HepG2 (cell line): ENCODE data around the gene FAM217B. TPM values are rescaled to one million over a fixed set of nuclear protein-coding genes. Genes with fewer than 3 reads are reported as not detected.

Experiments used
- KLF9 ChIP-seq: IDR thresholded peaks from 2 replicates; pipeline ENCODE4 v1.6.1; 2016; ENCODE audit warnings: low read depth
- MYNN ChIP-seq: sonication (generic); formaldehyde crosslinking; IDR thresholded peaks from 2 replicates; pipeline ENCODE4 v1.4.0; 2020; ENCODE audit warnings: mild to moderate bottlenecking, low read depth, missing genetic modification reagents
- YEATS4 ChIP-seq: sonication (generic); formaldehyde crosslinking; IDR thresholded peaks from 2 replicates; pipeline ENCODE4 v1.4.0; 2020; ENCODE audit warnings: missing genetic modification reagents, borderline replicate concordance
- ZBTB7A ChIP-seq: sonication (generic); formaldehyde crosslinking; IDR thresholded peaks from 2 replicates; pipeline ENCODE4 v1.8.0; 2022; ENCODE audit warnings: mild to moderate bottlenecking, missing genetic modification reagents
- ZKSCAN5 ChIP-seq: sonication (generic); formaldehyde crosslinking; IDR thresholded peaks from 2 replicates; pipeline ENCODE4 v1.5.1; 2020; ENCODE audit warnings: mild to moderate bottlenecking, missing genetic modification reagents
- ZNF143 ChIP-seq: sonication (generic); formaldehyde crosslinking; IDR thresholded peaks from 2 replicates; pipeline ENCODE4 v1.4.0; 2020; ENCODE audit warnings: missing genetic modification reagents
- ZNF331 ChIP-seq: sonication (generic); formaldehyde crosslinking; IDR thresholded peaks from 2 replicates; pipeline ENCODE4 v1.4.0; 2020; ENCODE audit warnings: missing genetic modification reagents
- ZNF446 ChIP-seq: sonication (generic); formaldehyde crosslinking; IDR thresholded peaks from 2 replicates; pipeline ENCODE4 v1.5.0; 2020; ENCODE audit warnings: mild to moderate bottlenecking, missing genetic modification reagents
- ZNF543 ChIP-seq: sonication (generic); formaldehyde crosslinking; IDR thresholded peaks from 2 replicates; pipeline ENCODE4 v1.4.0; 2020; ENCODE audit warnings: mild to moderate bottlenecking, missing genetic modification reagents
- ZNF720 ChIP-seq: sonication (generic); formaldehyde crosslinking; IDR thresholded peaks from 2 replicates; pipeline ENCODE4 v1.4.0; 2020; ENCODE audit warnings: missing genetic modification reagents
- polyA plus RNA-seq, 8 experiments: library from polyadenylated mRNA; depleted of rRNA in 3 of 8; stranded (reverse) in 7 of 8; unstranded in 1 of 8; fragments of >200 nt; fragmentation: Illumina TruSeq in 4 of 8; extraction: Trizol in 4 of 8; gene quantifications; 2 replicates each; pipeline versions ENCODE4 v1.2.1 to v1.2.3, GENCODE V29; 2011 to 2016; ENCODE audit warnings: low read depth in 4 of 8, missing spikeins in 1 of 8, mixed read lengths in 1 of 8; ENCODE audit not compliant: insufficient read depth in 1 of 8
- total RNA-seq, 5 experiments: library from RNA; depleted of rRNA; stranded (reverse); fragments of >200 nt; fragmentation: Illumina TruSeq; extraction: Trizol; gene quantifications; 2 replicates each; pipeline ENCODE4 v1.2.3, GENCODE V29; 2016; ENCODE audit warnings: low read depth in 1 of 5
- TF ChIP-seq, protein P1 (sequence below), 2 experiments: sonication (generic) in 1 of 2; formaldehyde crosslinking in 1 of 2; IDR thresholded peaks; 2 replicates each; pipeline versions ENCODE4 v1.4.0 to v1.6.1; 2018 to 2020; ENCODE audit warnings: missing genetic modification reagents in 2 of 2, borderline replicate concordance in 1 of 2, low read depth in 1 of 2, mild to moderate bottlenecking in 1 of 2, missing biosample characterization in 1 of 2
- TF ChIP-seq, protein P2 (sequence below): IDR thresholded peaks from 2 replicates; pipeline ENCODE4 v1.6.1; 2016; ENCODE audit warnings: missing genetic modification reagents, missing compliant biosample characterization
- TF ChIP-seq, protein P3 (sequence below), 2 experiments: fragments of 450-650 bp in 1 of 2; sonication (generic) in 1 of 2; formaldehyde crosslinking; IDR thresholded peaks; 2 replicates each; pipeline versions ENCODE4 v1.5.0 to v1.8.0; 2020 to 2022; ENCODE audit warnings: mild to moderate bottlenecking in 1 of 2, missing genetic modification reagents in 1 of 2
- TF ChIP-seq, protein P4 (sequence below): sonication (generic); formaldehyde crosslinking; IDR thresholded peaks from 2 replicates; pipeline ENCODE4 v1.5.0; 2020; ENCODE audit warnings: mild to moderate bottlenecking, missing genetic modification reagents, borderline replicate concordance
- TF ChIP-seq, protein P5 (sequence below): sonication (generic); formaldehyde crosslinking; IDR thresholded peaks from 2 replicates; pipeline ENCODE4 v1.4.0; 2020; ENCODE audit warnings: missing genetic modification reagents
- TF ChIP-seq, protein P6 (sequence below): sonication (generic); formaldehyde crosslinking; IDR thresholded peaks from 2 replicates; pipeline ENCODE4 v1.5.0; 2020; ENCODE audit warnings: missing genetic modification reagents
- TF ChIP-seq, protein P7 (sequence below): sonication (generic); formaldehyde crosslinking; IDR thresholded peaks from 2 replicates; pipeline ENCODE4 v1.8.1; 2023; ENCODE audit warnings: missing genetic modification reagents, mild to moderate bottlenecking, borderline replicate concordance

FAM217B gene
- total and polyA plus RNA-seq, 2 of the 13 experiments (the other 11 are each of a cell fraction or from before 2014, with no cell fraction given) = 11.1 to 14.3 TPM

DNA sequence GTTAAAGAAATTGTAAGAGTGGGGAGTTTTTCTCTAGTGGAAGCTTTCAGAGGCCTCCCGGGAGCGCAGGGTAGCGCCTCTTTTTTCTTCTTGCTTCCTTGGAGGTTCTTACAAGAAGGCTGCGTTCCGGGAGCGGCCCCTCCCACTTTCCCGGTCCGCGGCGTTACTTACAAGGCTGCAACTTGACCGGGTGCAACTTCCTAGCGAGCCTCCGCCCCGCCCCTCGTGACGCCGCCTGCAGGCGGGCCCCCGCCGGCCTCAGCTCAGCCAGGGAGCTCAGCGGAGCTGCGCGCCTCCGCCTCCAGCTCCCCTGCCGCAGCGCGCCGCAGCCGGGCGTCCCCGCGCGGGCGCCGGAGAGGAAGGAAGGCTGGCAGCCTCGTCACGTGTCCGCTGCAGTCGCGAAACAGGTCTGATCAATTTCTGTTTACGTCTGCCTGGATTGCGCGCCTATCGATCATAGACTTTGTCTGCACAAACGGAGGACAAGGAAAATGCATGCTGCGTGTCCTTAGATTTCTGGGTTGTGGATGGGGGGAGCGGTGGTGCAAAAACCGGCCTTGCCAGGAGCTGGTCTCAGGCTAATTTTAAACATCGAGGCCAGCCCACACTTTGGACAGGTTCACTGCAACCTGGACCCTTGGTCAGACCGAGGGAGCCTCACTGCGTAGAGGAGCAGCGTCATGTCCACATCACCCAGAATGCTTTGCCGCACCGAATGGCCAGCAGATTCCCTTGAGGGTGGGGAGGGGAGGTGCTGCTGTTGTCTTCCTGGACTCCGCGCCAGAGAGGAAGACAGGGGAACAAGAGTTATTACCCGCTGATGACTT lies at the start of gene FAM217B, which contains the start of gene PPP1R3D (continued):
- TF ChIP-seq, protein P1, sequence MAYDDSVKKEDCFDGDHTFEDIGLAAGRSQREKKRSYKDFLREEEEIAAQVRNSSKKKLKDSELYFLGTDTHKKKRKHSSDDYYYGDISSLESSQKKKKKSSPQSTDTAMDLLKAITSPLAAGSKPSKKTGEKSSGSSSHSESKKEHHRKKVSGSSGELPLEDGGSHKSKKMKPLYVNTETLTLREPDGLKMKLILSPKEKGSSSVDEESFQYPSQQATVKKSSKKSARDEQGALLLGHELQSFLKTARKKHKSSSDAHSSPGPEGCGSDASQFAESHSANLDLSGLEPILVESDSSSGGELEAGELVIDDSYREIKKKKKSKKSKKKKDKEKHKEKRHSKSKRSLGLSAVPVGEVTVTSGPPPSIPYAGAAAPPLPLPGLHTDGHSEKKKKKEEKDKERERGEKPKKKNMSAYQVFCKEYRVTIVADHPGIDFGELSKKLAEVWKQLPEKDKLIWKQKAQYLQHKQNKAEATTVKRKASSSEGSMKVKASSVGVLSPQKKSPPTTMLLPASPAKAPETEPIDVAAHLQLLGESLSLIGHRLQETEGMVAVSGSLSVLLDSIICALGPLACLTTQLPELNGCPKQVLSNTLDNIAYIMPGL (CRISPR knock-in tag; IDR thresholded peaks at IDR 0.05; ENCODE audit: borderline replicate concordance in 1 of 2, low read depth in 1 of 2) = peak; percentile 78 to 80; a peak in 3 of 4 replicates
- TF ChIP-seq ZNF331 (CRISPR knock-in tag) (peak; percentile 13; the same call in 1 of the 2 replicates), ZKSCAN5 (CRISPR knock-in tag) (no peak), ZNF543 (peak; percentile 97), YEATS4 (CRISPR knock-in tag) (peak; percentile 96), ZBTB7A (CRISPR knock-in tag) (0 out of 2 replicates have a peak, but pooled peaks have one; percentile 33), MYNN (CRISPR knock-in tag) (no peak), ZNF143 (peak; percentile 93), KLF9 (CRISPR knock-in tag) (peak; percentile 88; the same call in 1 of the 2 replicates), ZNF446 (peak; percentile 93), ZNF720 (CRISPR knock-in tag) (no peak)
- TF ChIP-seq, protein P2, sequence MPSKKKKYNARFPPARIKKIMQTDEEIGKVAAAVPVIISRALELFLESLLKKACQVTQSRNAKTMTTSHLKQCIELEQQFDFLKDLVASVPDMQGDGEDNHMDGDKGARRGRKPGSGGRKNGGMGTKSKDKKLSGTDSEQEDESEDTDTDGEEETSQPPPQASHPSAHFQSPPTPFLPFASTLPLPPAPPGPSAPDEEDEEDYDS (CRISPR knock-in tag) = peak; percentile 86
- TF ChIP-seq, protein P3, sequence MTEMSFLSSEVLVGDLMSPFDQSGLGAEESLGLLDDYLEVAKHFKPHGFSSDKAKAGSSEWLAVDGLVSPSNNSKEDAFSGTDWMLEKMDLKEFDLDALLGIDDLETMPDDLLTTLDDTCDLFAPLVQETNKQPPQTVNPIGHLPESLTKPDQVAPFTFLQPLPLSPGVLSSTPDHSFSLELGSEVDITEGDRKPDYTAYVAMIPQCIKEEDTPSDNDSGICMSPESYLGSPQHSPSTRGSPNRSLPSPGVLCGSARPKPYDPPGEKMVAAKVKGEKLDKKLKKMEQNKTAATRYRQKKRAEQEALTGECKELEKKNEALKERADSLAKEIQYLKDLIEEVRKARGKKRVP (CRISPR knock-in tag; IDR thresholded peaks at IDR 0.05) = peak in 1 of 2 experiments; percentile 40; a peak in 1 of 4 replicates
- TF ChIP-seq, protein P4, sequence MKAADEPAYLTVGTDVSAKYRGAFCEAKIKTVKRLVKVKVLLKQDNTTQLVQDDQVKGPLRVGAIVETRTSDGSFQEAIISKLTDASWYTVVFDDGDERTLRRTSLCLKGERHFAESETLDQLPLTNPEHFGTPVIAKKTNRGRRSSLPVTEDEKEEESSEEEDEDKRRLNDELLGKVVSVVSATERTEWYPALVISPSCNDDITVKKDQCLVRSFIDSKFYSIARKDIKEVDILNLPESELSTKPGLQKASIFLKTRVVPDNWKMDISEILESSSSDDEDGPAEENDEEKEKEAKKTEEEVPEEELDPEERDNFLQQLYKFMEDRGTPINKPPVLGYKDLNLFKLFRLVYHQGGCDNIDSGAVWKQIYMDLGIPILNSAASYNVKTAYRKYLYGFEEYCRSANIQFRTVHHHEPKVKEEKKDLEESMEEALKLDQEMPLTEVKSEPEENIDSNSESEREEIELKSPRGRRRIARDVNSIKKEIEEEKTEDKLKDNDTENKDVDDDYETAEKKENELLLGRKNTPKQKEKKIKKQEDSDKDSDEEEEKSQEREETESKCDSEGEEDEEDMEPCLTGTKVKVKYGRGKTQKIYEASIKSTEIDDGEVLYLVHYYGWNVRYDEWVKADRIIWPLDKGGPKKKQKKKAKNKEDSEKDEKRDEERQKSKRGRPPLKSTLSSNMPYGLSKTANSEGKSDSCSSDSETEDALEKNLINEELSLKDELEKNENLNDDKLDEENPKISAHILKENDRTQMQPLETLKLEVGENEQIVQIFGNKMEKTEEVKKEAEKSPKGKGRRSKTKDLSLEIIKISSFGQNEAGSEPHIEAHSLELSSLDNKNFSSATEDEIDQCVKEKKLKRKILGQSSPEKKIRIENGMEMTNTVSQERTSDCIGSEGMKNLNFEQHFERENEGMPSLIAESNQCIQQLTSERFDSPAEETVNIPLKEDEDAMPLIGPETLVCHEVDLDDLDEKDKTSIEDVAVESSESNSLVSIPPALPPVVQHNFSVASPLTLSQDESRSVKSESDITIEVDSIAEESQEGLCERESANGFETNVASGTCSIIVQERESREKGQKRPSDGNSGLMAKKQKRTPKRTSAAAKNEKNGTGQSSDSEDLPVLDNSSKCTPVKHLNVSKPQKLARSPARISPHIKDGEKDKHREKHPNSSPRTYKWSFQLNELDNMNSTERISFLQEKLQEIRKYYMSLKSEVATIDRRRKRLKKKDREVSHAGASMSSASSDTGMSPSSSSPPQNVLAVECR (CRISPR knock-in tag) = peak; percentile 86; the same call in 1 of the 2 replicates
- TF ChIP-seq, protein P5, sequence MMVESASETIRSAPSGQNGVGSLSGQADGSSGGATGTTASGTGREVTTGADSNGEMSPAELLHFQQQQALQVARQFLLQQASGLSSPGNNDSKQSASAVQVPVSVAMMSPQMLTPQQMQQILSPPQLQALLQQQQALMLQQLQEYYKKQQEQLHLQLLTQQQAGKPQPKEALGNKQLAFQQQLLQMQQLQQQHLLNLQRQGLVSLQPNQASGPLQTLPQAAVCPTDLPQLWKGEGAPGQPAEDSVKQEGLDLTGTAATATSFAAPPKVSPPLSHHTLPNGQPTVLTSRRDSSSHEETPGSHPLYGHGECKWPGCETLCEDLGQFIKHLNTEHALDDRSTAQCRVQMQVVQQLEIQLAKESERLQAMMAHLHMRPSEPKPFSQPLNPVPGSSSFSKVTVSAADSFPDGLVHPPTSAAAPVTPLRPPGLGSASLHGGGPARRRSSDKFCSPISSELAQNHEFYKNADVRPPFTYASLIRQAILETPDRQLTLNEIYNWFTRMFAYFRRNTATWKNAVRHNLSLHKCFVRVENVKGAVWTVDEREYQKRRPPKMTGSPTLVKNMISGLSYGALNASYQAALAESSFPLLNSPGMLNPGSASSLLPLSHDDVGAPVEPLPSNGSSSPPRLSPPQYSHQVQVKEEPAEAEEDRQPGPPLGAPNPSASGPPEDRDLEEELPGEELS (CRISPR knock-in tag) = peak; percentile 57
- TF ChIP-seq, protein P6, sequence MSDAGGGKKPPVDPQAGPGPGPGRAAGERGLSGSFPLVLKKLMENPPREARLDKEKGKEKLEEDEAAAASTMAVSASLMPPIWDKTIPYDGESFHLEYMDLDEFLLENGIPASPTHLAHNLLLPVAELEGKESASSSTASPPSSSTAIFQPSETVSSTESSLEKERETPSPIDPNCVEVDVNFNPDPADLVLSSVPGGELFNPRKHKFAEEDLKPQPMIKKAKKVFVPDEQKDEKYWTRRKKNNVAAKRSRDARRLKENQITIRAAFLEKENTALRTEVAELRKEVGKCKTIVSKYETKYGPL (CRISPR knock-in tag) = no peak
- TF ChIP-seq, protein P7, sequence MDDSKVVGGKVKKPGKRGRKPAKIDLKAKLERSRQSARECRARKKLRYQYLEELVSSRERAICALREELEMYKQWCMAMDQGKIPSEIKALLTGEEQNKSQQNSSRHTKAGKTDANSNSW (CRISPR knock-in tag) = peak; percentile 86; the same call in 1 of the 2 replicates
